SK-N-SH treated with all-trans-retinoic acid at 6 μM for 48 hours (cell line): ENCODE results near the gene ADAMTS10.
A peak's percentile ranks its signal among the peaks of the same experiment; 100 is the strongest.
"Not testable (repeated sequence)": the region's sequence is repeated elsewhere in the genome, so short reads cannot be mapped to it uniquely, and the experiment has no call there.

Experiments used
- ATAC-seq: fragments of 200-7000 bp; cut with Tn5 transposase; 3 replicates; pipeline ENCODE4 v1.9.1; 2020; ENCODE audit warnings: mild to moderate bottlenecking, moderate library complexity
- ARNTL ChIP-seq: fragments of 450-650 bp; formaldehyde crosslinking; IDR thresholded peaks from 2 replicates; pipeline ENCODE4 v1.5.0; 2020; ENCODE audit warnings: low read depth, mild to moderate bottlenecking, moderate library complexity, borderline replicate concordance
- ESRRG ChIP-seq: fragments of 250-450 bp; sonication (Bioruptor Pico); IDR thresholded peaks from 2 replicates; pipeline ENCODE4 v1.6.1; 2021; ENCODE audit warnings: mild to moderate bottlenecking
- GLIS3 ChIP-seq: fragments of 250-450 bp; sonication (Bioruptor Pico); IDR thresholded peaks from 2 replicates; pipeline ENCODE4 v1.5.0; 2020; ENCODE audit warnings: mild to moderate bottlenecking, moderate library complexity
- OSR1 ChIP-seq: fragments of 250-450 bp; sonication (Bioruptor Pico); IDR thresholded peaks from 2 replicates; pipeline ENCODE4 v1.8.0; 2022; ENCODE audit warnings: moderate library complexity, mild to moderate bottlenecking, inconsistent platforms
- PATZ1 ChIP-seq: fragments of 250-450 bp; sonication (Bioruptor Pico); IDR thresholded peaks from 2 replicates; pipeline ENCODE4 v1.8.0; 2020; ENCODE audit warnings: mild to moderate bottlenecking, moderate library complexity, borderline replicate concordance
- POU6F1 ChIP-seq: fragments of 250-450 bp; sonication (Bioruptor Pico); IDR thresholded peaks from 2 replicates; pipeline ENCODE4 v1.8.0; 2021; ENCODE audit warnings: low read depth, mild to moderate bottlenecking, moderate library complexity, borderline replicate concordance
- RARB ChIP-seq: fragments of 250-450 bp; sonication (Bioruptor Pico); IDR thresholded peaks from 2 replicates; pipeline ENCODE4 v1.8.0; 2021; ENCODE audit warnings: mild to moderate bottlenecking, moderate library complexity
- TCF4 ChIP-seq: fragments of 250-450 bp; sonication (Bioruptor Pico); IDR thresholded peaks from 2 replicates; pipeline ENCODE4 v1.8.0; 2021; ENCODE audit warnings: mild to moderate bottlenecking, moderate library complexity, borderline replicate concordance
- TOX ChIP-seq: fragments of 250-450 bp; sonication (Bioruptor Pico); IDR thresholded peaks from 2 replicates; pipeline ENCODE4 v1.8.0; 2021; ENCODE audit warnings: mild to moderate bottlenecking, moderate library complexity, borderline replicate concordance
- ZFP3 ChIP-seq: fragments of 250-450 bp; sonication (Bioruptor Pico); IDR thresholded peaks from 2 replicates; pipeline ENCODE4 v1.5.0; 2020; ENCODE audit warnings: mild to moderate bottlenecking, moderate library complexity
- ZFP30 ChIP-seq: fragments of 450-650 bp; formaldehyde crosslinking; IDR thresholded peaks from 2 replicates; pipeline ENCODE4 v1.5.0; 2022; ENCODE audit warnings: mild to moderate bottlenecking, moderate library complexity
- ZNF565 ChIP-seq: fragments of 450-650 bp; formaldehyde crosslinking; conservative IDR thresholded peaks from 2 replicates; pipeline ENCODE4 v1.5.0; 2020; ENCODE audit warnings: low read depth, mild to moderate bottlenecking, moderate library complexity
- ZNF8 ChIP-seq: fragments of 450-650 bp; formaldehyde crosslinking; IDR thresholded peaks from 2 replicates; pipeline ENCODE4 v1.5.0; 2020; ENCODE audit warnings: mild to moderate bottlenecking, moderate library complexity
- TF ChIP-seq, protein P1 (sequence below): fragments of 250-450 bp; sonication (Bioruptor Pico); IDR thresholded peaks from 2 replicates; pipeline ENCODE4 v1.5.0; 2020; ENCODE audit warnings: mild to moderate bottlenecking, moderate library complexity
- TF ChIP-seq, protein P2 (sequence below): fragments of 250-450 bp; sonication (Bioruptor Pico); IDR thresholded peaks from 2 replicates; pipeline ENCODE4 v1.5.1; 2020; ENCODE audit warnings: low read depth, mild to moderate bottlenecking, moderate library complexity

The ADAMTS10 gene

GRCh38 chr19:8553729-8554128 lies 56.8 kb downstream of the ADAMTS10 start:
- ATAC-seq = not testable (repeated sequence)

DNA sequence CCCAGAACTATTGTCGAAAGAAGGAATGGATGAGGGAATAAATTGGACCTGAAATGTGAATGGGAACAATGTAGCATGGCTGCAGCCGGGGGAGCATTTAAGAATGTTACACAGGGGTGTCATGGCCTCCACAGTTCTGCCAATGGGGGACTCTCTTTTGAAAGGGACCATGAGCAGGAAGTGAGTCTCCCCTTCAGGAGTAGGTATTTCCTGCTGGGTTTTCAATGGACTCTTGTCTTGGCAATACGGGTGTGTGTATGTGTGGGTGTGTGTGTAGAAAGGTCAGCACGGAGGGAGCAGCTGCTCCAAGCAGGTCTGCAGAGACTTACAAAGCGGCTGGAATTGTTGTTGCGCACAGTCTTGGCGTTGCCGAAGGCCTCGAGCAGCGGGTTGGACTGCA lies 57.7 kb downstream of the ADAMTS10 start:
- peak; percentile 77 for ATAC-seq
- no peak for TF ChIP-seq OSR1
- TF ChIP-seq, protein P1, sequence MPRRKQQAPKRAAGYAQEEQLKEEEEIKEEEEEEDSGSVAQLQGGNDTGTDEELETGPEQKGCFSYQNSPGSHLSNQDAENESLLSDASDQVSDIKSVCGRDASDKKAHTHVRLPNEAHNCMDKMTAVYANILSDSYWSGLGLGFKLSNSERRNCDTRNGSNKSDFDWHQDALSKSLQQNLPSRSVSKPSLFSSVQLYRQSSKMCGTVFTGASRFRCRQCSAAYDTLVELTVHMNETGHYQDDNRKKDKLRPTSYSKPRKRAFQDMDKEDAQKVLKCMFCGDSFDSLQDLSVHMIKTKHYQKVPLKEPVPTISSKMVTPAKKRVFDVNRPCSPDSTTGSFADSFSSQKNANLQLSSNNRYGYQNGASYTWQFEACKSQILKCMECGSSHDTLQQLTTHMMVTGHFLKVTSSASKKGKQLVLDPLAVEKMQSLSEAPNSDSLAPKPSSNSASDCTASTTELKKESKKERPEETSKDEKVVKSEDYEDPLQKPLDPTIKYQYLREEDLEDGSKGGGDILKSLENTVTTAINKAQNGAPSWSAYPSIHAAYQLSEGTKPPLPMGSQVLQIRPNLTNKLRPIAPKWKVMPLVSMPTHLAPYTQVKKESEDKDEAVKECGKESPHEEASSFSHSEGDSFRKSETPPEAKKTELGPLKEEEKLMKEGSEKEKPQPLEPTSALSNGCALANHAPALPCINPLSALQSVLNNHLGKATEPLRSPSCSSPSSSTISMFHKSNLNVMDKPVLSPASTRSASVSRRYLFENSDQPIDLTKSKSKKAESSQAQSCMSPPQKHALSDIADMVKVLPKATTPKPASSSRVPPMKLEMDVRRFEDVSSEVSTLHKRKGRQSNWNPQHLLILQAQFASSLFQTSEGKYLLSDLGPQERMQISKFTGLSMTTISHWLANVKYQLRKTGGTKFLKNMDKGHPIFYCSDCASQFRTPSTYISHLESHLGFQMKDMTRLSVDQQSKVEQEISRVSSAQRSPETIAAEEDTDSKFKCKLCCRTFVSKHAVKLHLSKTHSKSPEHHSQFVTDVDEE (CRISPR knock-in tag) = peak; percentile 25; the same call in 1 of the 2 replicates

- no peak for TF ChIP-seq PATZ1
- ATAC-seq = no peak
Observed at GRCh38 chr19:8550070-8550469, 60.4 kb downstream of the ADAMTS10 start.

DNA sequence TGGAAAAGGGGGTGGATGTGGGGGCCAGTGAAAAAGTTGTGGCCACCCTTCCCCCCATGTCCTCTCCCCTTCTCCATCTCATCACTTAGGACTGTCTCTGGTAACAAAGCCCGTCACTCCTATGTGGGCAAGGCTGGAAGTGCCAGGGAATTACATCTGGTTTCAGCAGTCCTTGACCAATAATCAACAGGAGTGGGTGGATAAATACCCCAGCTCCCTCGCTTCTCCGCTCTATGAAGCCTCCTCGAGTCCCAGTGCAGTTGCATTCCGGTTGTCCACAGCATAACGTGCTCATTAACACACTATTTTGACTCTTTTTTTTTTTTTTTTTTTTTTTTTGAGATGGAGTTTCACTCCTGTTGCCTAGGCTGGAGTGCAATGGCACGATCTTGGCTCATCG lies 64.8 kb downstream of the ADAMTS10 start:
- ATAC-seq = no peak
- TF ChIP-seq TCF4 (CRISPR knock-in tag) (no peak), TOX (no peak), ZFP3 (CRISPR knock-in tag) (no peak), OSR1 (no peak), ZNF565 (CRISPR knock-in tag) (no peak), ZNF8 (CRISPR knock-in tag) (no peak), GLIS3 (CRISPR knock-in tag) (no peak), ESRRG (no peak), POU6F1 (CRISPR knock-in tag) (no peak), ARNTL (no peak), PATZ1 (no peak), ZFP30 (CRISPR knock-in tag) (no peak), RARB (CRISPR knock-in tag) (no peak)
- TF ChIP-seq, protein P1 (CRISPR knock-in tag) = no peak
- TF ChIP-seq, protein P2, sequence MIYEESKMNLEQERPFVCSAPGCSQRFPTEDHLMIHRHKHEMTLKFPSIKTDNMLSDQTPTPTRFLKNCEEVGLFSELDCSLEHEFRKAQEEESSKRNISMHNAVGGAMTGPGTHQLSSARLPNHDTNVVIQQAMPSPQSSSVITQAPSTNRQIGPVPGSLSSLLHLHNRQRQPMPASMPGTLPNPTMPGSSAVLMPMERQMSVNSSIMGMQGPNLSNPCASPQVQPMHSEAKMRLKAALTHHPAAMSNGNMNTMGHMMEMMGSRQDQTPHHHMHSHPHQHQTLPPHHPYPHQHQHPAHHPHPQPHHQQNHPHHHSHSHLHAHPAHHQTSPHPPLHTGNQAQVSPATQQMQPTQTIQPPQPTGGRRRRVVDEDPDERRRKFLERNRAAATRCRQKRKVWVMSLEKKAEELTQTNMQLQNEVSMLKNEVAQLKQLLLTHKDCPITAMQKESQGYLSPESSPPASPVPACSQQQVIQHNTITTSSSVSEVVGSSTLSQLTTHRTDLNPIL = no peak
